ENCODE results near the gene C1S.
"Not testable (repeated sequence)": the region's sequence is repeated elsewhere in the genome, so short reads cannot be mapped to it uniquely, and the experiment has no call there.

The C1S gene

GRCh38 chr12:7060353-7060954 is at the start of gene C1S:
TSS of gene C1S (plus strand) at chr12:7060718. CDS start at chr12:7061913, 1,195 bp downstream.
- DNase-seq (ENCODE audit: low read depth) = peak; percentile 95

- DNase-seq (ENCODE audit: low read depth) = not testable (repeated sequence)
These were observed 49.1 kb upstream of the C1S start for GRCh38 chr12:7011398-7011797.

- DNase-seq (ENCODE audit: low read depth) = no peak
These were observed 48.4 kb upstream of the C1S start for GRCh38 chr12:7012024-7012607.

- DNase-seq (ENCODE audit: low read depth) = no peak
These were observed 47.4 kb upstream of the C1S start for GRCh38 chr12:7013101-7013500.

GRCh38 chr12:7015555-7016370 is 44.8 kb upstream of the C1S start:
- peak; percentile 8 for DNase-seq (ENCODE audit: low read depth)

GRCh38 chr12:7016958-7017571 is 43.5 kb upstream of the C1S start:
- DNase-seq (ENCODE audit: low read depth) = no peak

- no peak for DNase-seq (ENCODE audit: low read depth)
These were observed 42.6 kb upstream of the C1S start for GRCh38 chr12:7017870-7018349.

GRCh38 chr12:7018350-7019042 is 42.0 kb upstream of the C1S start, which contains the start of gene LPCAT3:
TSS of gene LPCAT3 (minus strand) at chr12:7018476. CDS start at chr12:7018424, 52 bp downstream.
- peak; percentile 96 for DNase-seq (ENCODE audit: low read depth)

GRCh38 chr12:7019043-7019569 is 41.4 kb upstream of the C1S start:
- DNase-seq (ENCODE audit: low read depth) = no peak

- no peak for DNase-seq (ENCODE audit: low read depth)
These were observed 38.6 kb upstream of the C1S start for GRCh38 chr12:7021956-7022355.

GRCh38 chr12:7023114-7023513 is 37.4 kb upstream of the C1S start:
- no peak for DNase-seq (ENCODE audit: low read depth)

GRCh38 chr12:7026854-7027253 is 33.7 kb upstream of the C1S start:
- DNase-seq (ENCODE audit: low read depth) = no peak

GRCh38 chr12:7031306-7031705 is 29.2 kb upstream of the C1S start:
- no peak for DNase-seq (ENCODE audit: low read depth)

GRCh38 chr12:7032990-7033389 is 27.5 kb upstream of the C1S start:
- no peak for DNase-seq (ENCODE audit: low read depth)

GRCh38 chr12:7034464-7034863 is 26.1 kb upstream of the C1S start:
- no peak for DNase-seq (ENCODE audit: low read depth)

GRCh38 chr12:7035463-7035862 is 25.1 kb upstream of the C1S start:
- no peak for DNase-seq (ENCODE audit: low read depth)

- not testable (repeated sequence) for DNase-seq (ENCODE audit: low read depth)
These were observed 23.1 kb upstream of the C1S start for GRCh38 chr12:7037411-7037810.

- DNase-seq (ENCODE audit: low read depth) = no peak
These were observed 21.9 kb upstream of the C1S start for GRCh38 chr12:7038591-7038990.

- DNase-seq (ENCODE audit: low read depth) = no peak
These were observed 21.1 kb upstream of the C1S start for GRCh38 chr12:7039403-7039802.

GRCh38 chr12:7042842-7043241 is 17.7 kb upstream of the C1S start:
- DNase-seq (ENCODE audit: low read depth) = peak; percentile 35

- no peak for DNase-seq (ENCODE audit: low read depth)
These were observed 14.6 kb upstream of the C1S start for GRCh38 chr12:7045913-7046312.
